Kidney (tissue), 14 donors: ENCODE results near the gene AUTS2. TPM values are rescaled to one million over a fixed set of nuclear protein-coding genes. Genes with fewer than 3 reads are reported as not detected.

Experiments used
- DNase-seq, 5 donors: peaks; one replicate each; pipeline ENCODE4 v3.0.0-alpha.2; 2013 to 2020
- FAIRE-seq: peaks from 2 replicates; lab custom pipeline; 2012; peaks lifted over from hg19 to GRCh38; lab: Jason Lieb, UNC
- H3K27ac ChIP-seq, 2 donors: one replicate each; pipeline ENCODE4 v1.7.0; 2013; ENCODE audit warnings: low read depth in 2 of 2, low read length in 2 of 2, inconsistent platforms in 1 of 2
- H3K27me3 ChIP-seq: one replicate; pipeline ENCODE4 v1.7.1; 2013; ENCODE audit warnings: low read length, inconsistent platforms; ENCODE audit not compliant: control insufficient read depth, insufficient read depth
- H3K36me3 ChIP-seq, 3 donors: one replicate each; pipeline versions ENCODE4 v1.7.0 to v1.7.1; 2013; ENCODE audit warnings: low read length in 3 of 3, control low read depth in 1 of 3, inconsistent platforms in 1 of 3; ENCODE audit not compliant: insufficient read depth in 3 of 3, control insufficient read depth in 2 of 3
- H3K4me1 ChIP-seq, 3 donors: one replicate each; pipeline versions ENCODE4 v1.7.0 to v1.7.1; 2013; ENCODE audit warnings: low read length in 3 of 3, inconsistent platforms in 1 of 3, low read depth in 1 of 3; ENCODE audit not compliant: control insufficient read depth in 2 of 3, insufficient read depth in 2 of 3
- H3K4me3 ChIP-seq, 3 donors: one replicate each; pipeline versions ENCODE4 v1.7.0 to v1.8.1; 2013; ENCODE audit warnings: low read length in 3 of 3, control low read depth in 1 of 3, inconsistent platforms in 1 of 3
- H3K9ac ChIP-seq, 3 donors: one replicate each; pipeline versions ENCODE4 v1.7.0 to v1.7.1; 2013; ENCODE audit warnings: low read length in 3 of 3, control low read depth in 1 of 3, inconsistent platforms in 1 of 3
- H3K9me3 ChIP-seq, 3 donors: one replicate each; pipeline versions ENCODE4 v1.7.0 to v1.7.1; 2013; ENCODE audit warnings: low read length in 3 of 3, control low read depth in 1 of 3, inconsistent platforms in 1 of 3; ENCODE audit not compliant: control insufficient read depth in 2 of 3, insufficient read depth in 1 of 3
- intact Hi-C: fragments of 100-400 bp; cut with DNase I; formaldehyde crosslinking; loops from one replicate; pipeline ENCODE4 v1.11.1; 2022
- polyA plus RNA-seq: library from polyadenylated mRNA; stranded (reverse); fragments of 350-450 nt; fragmentation: Illumina TruSeq; extraction: RNeasy Lipid Tissue Mini Kit (QIAGEN cat#74804); gene quantifications from one replicate; pipeline ENCODE4 v1.2.3, GENCODE V29; 2014; ENCODE audit warnings: low read depth, low replicate concordance; ENCODE audit not compliant: insufficient read depth
- total RNA-seq: library from RNA; stranded (reverse); fragmentation: NEBNext Ultra II Directional; extraction: Animal tissue kit (Norgen Biotek cat#: 25700); gene quantifications from one replicate; pipeline ENCODE4 v1.2.1, GENCODE V29; 2021
- TF ChIP-seq, protein P1 (sequence below): IDR thresholded peaks from 3 replicates; pipeline ENCODE4 v1.5.1; 2012; ENCODE audit warnings: mild to moderate bottlenecking, moderate library complexity, borderline replicate concordance; ENCODE audit not compliant: insufficient read depth; ENCODE audit errors: extremely low read depth
- donor health status: control.
- donor health status: control.
- donor health status: control.
- donor health status: control.
- donor health status: control.
- donor health status: DM: yes; HTN: yes; CAD: no.
- donor health status: Normal renal cell carcinoma (clear cell type).

Gene AUTS2
- total and polyA plus RNA-seq, 2 donors from 2014 or later = 5.2 to 33.8 TPM

DNA sequence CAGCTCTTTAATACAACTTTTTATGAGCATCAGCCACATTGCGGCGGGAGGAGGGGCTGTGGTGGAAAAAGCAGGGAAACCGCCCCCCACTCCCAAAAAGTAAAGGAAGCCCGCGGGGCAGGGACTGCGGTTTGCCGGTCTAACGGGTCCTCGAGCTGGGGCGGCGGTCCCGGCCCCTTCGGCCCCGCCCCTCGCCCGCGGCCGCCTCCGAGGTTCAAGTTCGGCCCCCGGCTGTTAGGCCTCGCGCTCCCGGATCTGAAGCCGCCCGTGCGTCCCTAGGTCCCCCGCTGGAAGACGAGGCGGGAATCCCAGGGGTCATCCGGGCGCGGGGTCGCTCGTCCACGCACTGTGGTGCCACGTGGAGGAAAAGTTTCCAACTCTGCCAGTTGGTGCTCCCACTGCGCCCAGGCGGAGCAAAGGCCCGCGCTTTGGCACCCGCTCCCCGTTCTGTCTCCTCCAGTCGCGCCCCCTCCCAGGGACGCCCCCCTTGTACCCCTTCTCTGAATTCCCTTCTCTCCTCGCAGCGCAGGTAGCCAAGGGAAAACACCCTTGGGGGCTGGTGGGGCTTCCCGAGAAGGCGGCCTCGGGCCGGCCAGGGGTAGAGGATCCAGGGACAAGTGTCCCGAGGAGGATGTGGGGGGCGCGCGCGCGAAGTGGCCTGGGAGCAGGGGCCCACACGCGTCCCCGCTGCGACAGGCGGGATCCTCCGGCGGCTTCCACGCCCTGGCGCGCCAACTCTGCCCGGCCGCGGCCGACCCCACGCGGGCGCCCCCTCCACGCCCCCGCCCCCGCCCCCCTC is 798 bp upstream of the AUTS2 start:
- DNase-seq (peak in 4 of 5 donors; percentile 63 to 91 (median 74)), FAIRE-seq (no peak)
- intact Hi-C loops = no loop called here
- no peaks in the 10 kb centered on the region for H3K9me3 ChIP-seq
- peaks cover 0 to 5% (median 4%) of the 10 kb centered on the region in 3 donors for H3K4me1 ChIP-seq
- TF ChIP-seq, protein P1, sequence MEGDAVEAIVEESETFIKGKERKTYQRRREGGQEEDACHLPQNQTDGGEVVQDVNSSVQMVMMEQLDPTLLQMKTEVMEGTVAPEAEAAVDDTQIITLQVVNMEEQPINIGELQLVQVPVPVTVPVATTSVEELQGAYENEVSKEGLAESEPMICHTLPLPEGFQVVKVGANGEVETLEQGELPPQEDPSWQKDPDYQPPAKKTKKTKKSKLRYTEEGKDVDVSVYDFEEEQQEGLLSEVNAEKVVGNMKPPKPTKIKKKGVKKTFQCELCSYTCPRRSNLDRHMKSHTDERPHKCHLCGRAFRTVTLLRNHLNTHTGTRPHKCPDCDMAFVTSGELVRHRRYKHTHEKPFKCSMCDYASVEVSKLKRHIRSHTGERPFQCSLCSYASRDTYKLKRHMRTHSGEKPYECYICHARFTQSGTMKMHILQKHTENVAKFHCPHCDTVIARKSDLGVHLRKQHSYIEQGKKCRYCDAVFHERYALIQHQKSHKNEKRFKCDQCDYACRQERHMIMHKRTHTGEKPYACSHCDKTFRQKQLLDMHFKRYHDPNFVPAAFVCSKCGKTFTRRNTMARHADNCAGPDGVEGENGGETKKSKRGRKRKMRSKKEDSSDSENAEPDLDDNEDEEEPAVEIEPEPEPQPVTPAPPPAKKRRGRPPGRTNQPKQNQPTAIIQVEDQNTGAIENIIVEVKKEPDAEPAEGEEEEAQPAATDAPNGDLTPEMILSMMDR = no peak
- H3K27ac ChIP-seq = peak overlapping the region; percentile 51 to 73
- H3K36me3 ChIP-seq = no peaks in the 10 kb centered on the region
- H3K9ac ChIP-seq = peak overlapping the region in 2 of 3 donors; percentile 8 to 77
- H3K4me3 ChIP-seq = peak overlapping the region; percentile 51 to 68 (median 62)
- H3K27me3 ChIP-seq = no peaks in the 10 kb centered on the region

DNA sequence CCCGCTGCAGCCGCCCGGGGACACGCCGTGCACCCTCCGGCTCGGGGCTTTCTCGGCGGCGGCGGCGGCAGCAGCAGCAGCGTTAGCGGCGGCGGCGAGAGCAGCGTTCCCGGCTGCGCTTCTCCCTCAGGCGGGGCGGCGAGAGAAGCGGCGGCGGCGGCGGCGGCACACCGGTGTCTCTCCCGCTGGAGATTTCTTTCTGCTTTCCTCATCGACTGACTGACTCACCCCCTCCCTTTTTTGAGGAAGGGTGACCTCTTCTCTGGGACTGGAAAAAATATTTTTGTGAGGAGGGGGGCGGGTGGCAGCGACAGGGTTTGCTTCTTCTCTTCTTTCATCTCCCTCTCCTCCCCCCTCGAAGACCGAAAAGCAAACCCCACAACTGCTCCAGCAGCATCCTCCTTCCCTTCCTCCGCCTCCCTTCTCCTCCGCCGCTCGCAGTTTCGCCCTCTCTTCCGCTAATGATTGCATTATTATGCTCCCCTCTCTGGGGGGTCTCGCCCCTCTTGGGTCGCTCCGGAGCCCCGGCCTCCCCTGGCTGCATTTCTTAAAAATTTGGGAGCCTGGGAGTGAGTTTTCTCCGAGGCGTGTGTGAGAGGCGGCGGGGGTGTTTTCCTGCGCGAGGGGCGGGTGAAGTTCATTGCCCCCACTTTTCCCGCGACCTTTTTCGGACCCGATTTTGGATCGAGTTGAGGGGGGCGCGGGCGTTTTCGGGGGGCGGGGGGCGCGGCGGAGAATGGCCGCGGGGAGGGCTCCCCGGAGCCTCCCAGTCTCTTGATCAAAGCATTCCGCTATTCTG is 411 bp downstream of the AUTS2 start:
- intact Hi-C loops = no loop called here
- Histone ChIP-seq H3K9ac (peak overlapping the region; percentile 38 to 75 (median 71)), H3K4me1 (peaks cover 0 to 5% (median 4%) of the 10 kb centered on the region in 3 donors), H3K27me3 (no peaks in the 10 kb centered on the region), H3K4me3 (peak overlapping the region; percentile 53 to 71 (median 70)), H3K9me3 (no peaks in the 10 kb centered on the region), H3K36me3 (no peaks in the 10 kb centered on the region), H3K27ac (peak overlapping the region in 1 of 2 donors; percentile 28)
- DNase-seq (peak in 3 of 5 donors; percentile 65 to 79 (median 74)), FAIRE-seq (no peak)
- TF ChIP-seq, protein P1 = no peak

DNA sequence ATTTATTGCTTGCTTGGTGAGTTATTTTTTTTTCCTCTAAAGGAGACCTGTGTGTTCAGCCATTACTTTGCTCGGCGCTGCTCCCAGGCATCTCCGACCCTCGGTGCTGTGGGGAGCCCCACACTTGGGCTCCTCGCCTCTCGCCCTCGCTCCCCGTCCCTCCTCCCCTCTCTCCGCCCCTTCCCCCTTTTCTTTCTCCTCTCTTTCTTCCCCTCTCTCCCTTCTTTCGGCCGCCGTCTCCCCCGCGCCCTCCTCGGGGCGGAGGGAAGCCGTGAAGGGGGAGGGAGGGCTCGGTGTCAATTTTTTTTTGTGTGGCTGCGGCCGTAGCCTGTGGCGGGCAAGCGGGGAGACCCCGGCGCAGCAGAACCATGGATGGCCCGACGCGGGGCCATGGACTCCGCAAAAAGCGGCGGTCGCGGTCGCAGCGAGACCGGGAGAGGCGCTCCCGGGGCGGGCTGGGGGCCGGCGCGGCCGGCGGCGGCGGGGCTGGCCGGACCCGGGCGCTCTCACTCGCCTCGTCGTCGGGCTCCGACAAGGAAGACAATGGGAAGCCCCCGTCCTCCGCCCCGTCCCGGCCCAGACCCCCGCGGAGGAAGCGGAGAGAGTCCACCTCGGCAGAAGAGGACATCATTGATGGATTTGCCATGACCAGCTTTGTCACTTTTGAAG is 1.1 kb downstream of the AUTS2 start:
- peak; percentile 70 to 83 (median 78) for DNase-seq
- Histone ChIP-seq H3K9ac (peak overlapping the region in 2 of 3 donors; percentile 42 to 71), H3K27me3 (no peaks in the 10 kb centered on the region), H3K27ac (no peak overlapping the region), H3K36me3 (no peaks in the 10 kb centered on the region), H3K4me3 (peak overlapping the region; percentile 57 to 74 (median 71)), H3K9me3 (no peaks in the 10 kb centered on the region), H3K4me1 (peaks cover 0 to 5% (median 4%) of the 10 kb centered on the region in 3 donors)
- no peak for FAIRE-seq
- intact Hi-C loops = no loop called here
- TF ChIP-seq, protein P1 = no peak
